ENCODE data around the gene TLE4. TPM values are rescaled to one million over a fixed set of nuclear protein-coding genes. Genes with fewer than 3 reads are reported as not detected.

The TLE4 gene
- total and polyA plus RNA-seq, 2 of the 4 experiments (the other 2 are of a cell fraction), result 68.0 to 78.1 TPM

DNA sequence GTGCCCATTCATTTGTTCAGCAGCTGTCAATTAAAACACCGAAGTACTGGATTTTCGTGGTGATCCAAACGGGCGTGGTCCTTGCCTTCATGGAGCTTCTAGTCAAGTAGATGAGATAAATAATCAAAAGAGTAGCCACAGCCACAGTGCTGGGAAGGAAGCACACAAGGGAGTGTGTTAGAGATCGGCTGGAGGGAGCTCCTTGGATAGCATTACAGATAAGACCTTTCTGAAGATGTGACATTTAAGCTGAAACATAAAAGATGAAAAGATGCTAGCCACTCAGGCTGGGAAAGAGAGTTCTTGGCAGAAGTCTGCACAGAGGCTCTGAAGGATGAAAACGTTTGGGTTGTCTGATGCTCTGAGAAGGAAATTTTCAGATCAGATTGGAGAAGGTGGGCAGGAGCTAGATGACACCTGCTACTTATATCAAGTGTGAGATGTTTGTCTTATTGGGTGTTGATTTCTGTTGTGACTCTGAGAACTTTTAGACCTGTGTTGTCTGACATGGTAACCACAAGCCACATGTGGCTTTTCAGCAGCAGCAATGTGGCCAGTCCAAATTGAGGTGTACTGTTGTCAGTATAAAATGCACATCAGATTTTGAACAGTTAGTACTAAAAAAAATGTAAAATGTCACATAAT, 123.9 kb downstream of the TLE4 start:
- H2BK20ac ChIP-seq (ENCODE audit: low read depth, low read length), result no peak overlapping the region
- peaks cover 6% of the 10 kb centered on the region for H3K4me1 ChIP-seq (ENCODE audit: control insufficient read depth, insufficient read depth, low read length)
- peaks cover 15% of the 10 kb centered on the region; the same call in 1 of the 2 replicates for H4K20me1 ChIP-seq (ENCODE audit: insufficient read depth, low read length)
- dilution Hi-C loops (cut with HindIII; ENCODE audit: low sequenced_read_pairs, unreplicated experiment), result no loop called here
- peaks cover 15% of the 10 kb centered on the region for H3K9me1 ChIP-seq (ENCODE audit: insufficient read depth, low read length)
- in situ Hi-C loops (cut with MboI; ENCODE audit: low sequenced_read_pairs), result no loop called here
- no TSS peak for BruUV-seq (replicated peaks)
- 84% methylated on average over 4 of the region's 6 CpGs; no CpG with 5 or more reads in 1 of the 2 experiments for WGBS, 2 experiments (ENCODE audit: extremely low coverage in 2 of 2, insufficient read length in 1 of 2)
- no peak overlapping the region for H2AK9ac ChIP-seq (replicated peaks; ENCODE audit: low read depth, low read length, poor library complexity)
- no peak overlapping the region for H2AK5ac ChIP-seq (ENCODE audit: low read depth, low read length)
- no peak overlapping the region for H4K5ac ChIP-seq (ENCODE audit: low read depth, low read length)
- no peaks in the 10 kb centered on the region for H3K27me3 ChIP-seq (ENCODE audit: control insufficient read depth, insufficient read depth, low read length)
- TF ChIP-seq RFX5 (IDR thresholded peaks at IDR 0.05; ENCODE audit: low read depth, low read length), result no peak
- no peak for TF ChIP-seq MAFK (IDR thresholded peaks at IDR 0.05; ENCODE audit: low read depth, low read length)
- no peak for TF ChIP-seq NFE2L2 (IDR thresholded peaks at IDR 0.05; ENCODE audit: low read depth, low read length)
- TF ChIP-seq, protein P1, sequence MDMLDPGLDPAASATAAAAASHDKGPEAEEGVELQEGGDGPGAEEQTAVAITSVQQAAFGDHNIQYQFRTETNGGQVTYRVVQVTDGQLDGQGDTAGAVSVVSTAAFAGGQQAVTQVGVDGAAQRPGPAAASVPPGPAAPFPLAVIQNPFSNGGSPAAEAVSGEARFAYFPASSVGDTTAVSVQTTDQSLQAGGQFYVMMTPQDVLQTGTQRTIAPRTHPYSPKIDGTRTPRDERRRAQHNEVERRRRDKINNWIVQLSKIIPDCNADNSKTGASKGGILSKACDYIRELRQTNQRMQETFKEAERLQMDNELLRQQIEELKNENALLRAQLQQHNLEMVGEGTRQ (IDR thresholded peaks at IDR 0.05; ENCODE audit: low read depth, low read length), result no peak
- TF ChIP-seq, protein P2, sequence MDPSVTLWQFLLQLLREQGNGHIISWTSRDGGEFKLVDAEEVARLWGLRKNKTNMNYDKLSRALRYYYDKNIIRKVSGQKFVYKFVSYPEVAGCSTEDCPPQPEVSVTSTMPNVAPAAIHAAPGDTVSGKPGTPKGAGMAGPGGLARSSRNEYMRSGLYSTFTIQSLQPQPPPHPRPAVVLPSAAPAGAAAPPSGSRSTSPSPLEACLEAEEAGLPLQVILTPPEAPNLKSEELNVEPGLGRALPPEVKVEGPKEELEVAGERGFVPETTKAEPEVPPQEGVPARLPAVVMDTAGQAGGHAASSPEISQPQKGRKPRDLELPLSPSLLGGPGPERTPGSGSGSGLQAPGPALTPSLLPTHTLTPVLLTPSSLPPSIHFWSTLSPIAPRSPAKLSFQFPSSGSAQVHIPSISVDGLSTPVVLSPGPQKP (IDR thresholded peaks at IDR 0.05; ENCODE audit: borderline replicate concordance, low read depth, low read length), result no peak
- no peak for TF ChIP-seq BHLHE40 (IDR thresholded peaks at IDR 0.05; ENCODE audit: low read depth, low read length)
- no peak for TF ChIP-seq POLR2A (IDR thresholded peaks at IDR 0.05; ENCODE audit: low read depth, low read length)
- TF ChIP-seq CEBPB (IDR thresholded peaks at IDR 0.05; ENCODE audit: low read depth, low read length), result no peak
- TF ChIP-seq RAD21 (IDR thresholded peaks at IDR 0.05; ENCODE audit: low read length), result no peak
- TF ChIP-seq, protein P3, sequence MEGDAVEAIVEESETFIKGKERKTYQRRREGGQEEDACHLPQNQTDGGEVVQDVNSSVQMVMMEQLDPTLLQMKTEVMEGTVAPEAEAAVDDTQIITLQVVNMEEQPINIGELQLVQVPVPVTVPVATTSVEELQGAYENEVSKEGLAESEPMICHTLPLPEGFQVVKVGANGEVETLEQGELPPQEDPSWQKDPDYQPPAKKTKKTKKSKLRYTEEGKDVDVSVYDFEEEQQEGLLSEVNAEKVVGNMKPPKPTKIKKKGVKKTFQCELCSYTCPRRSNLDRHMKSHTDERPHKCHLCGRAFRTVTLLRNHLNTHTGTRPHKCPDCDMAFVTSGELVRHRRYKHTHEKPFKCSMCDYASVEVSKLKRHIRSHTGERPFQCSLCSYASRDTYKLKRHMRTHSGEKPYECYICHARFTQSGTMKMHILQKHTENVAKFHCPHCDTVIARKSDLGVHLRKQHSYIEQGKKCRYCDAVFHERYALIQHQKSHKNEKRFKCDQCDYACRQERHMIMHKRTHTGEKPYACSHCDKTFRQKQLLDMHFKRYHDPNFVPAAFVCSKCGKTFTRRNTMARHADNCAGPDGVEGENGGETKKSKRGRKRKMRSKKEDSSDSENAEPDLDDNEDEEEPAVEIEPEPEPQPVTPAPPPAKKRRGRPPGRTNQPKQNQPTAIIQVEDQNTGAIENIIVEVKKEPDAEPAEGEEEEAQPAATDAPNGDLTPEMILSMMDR (conservative IDR thresholded peaks at IDR 0.05; ENCODE audit: low read depth, low read length), result no peak
- no peak for TF ChIP-seq RCOR1 (IDR thresholded peaks at IDR 0.05; ENCODE audit: insufficient replicate concordance, low read length)
- no peak for TF ChIP-seq CHD1 (IDR thresholded peaks at IDR 0.05; ENCODE audit: low read depth, low read length)
- TF ChIP-seq MAZ (IDR thresholded peaks at IDR 0.05; ENCODE audit: borderline replicate concordance, low read depth, low read length), result no peak
- H3K14ac ChIP-seq (replicated peaks; ENCODE audit: low read depth, low read length), result no peak overlapping the region
- H3K4me3 ChIP-seq (ENCODE audit: insufficient read depth, low read depth, low read length), result no peak overlapping the region
- H3K4ac ChIP-seq (ENCODE audit: low read depth, low read length), result no peak overlapping the region
- H3K18ac ChIP-seq (ENCODE audit: low read depth, low read length), result no peak overlapping the region
- no peak overlapping the region for H2AFZ ChIP-seq (replicated peaks; ENCODE audit: low read length, poor library complexity)
- H3K4me2 ChIP-seq (ENCODE audit: low read depth, low read length), result no peak overlapping the region
- no peak overlapping the region for H3K56ac ChIP-seq (ENCODE audit: extremely low read depth, insufficient read depth, low read length)
- intact Hi-C loops (cut with micrococcal nuclease), result loop anchor here (2.0 to 10.0 kb wide), 2 partner anchors 121 to 561 kb away; no protein-coding TSS in a partner anchor
- no peak for DNase-seq
- H3K9ac ChIP-seq (ENCODE audit: low read depth, low read length), result no peak overlapping the region
- peaks cover 35 to 47% of the 10 kb centered on the region in 2 experiments for H3K79me1 ChIP-seq (ENCODE audit: low read depth in 1 of 2, low read length in 2 of 2)
- no peak overlapping the region for H3K27ac ChIP-seq (ENCODE audit: insufficient read depth, low read length)
- H2BK120ac ChIP-seq (ENCODE audit: low read depth, low read length), result 0 out of 2 replicates have a peak overlapping the region, but pooled peaks have one; percentile 5
- H3K23ac ChIP-seq (ENCODE audit: low read depth, low read length), result no peak overlapping the region
- H3K9me3 ChIP-seq (ENCODE audit: control insufficient read depth, insufficient read depth, low read length), result no peaks in the 10 kb centered on the region
- ChIA-PET CTCF (interaction anchor here (1.0 kb wide), 1 partner anchor 8 kb away, joined by 5 read pairs; no protein-coding TSS in a partner anchor), POLR2A (ENCODE audit: unreplicated experiment) (no interaction called here)
- H3K36me3 ChIP-seq (ENCODE audit: control insufficient read depth, insufficient read depth, low read length), result peaks cover 2% of the 10 kb centered on the region; the same call in 1 of the 2 replicates
- ATAC-seq (ENCODE audit: low read depth), result no peak
- H4K8ac ChIP-seq (ENCODE audit: low read depth in 2 of 2, low read length in 2 of 2), result no peak overlapping the region
- no peak overlapping the region for H2BK15ac ChIP-seq (ENCODE audit: low read depth, low read length)
- H2BK5ac ChIP-seq (ENCODE audit: low read depth, low read length, poor library complexity, severe bottlenecking), result no peak overlapping the region
- H4K91ac ChIP-seq (ENCODE audit: insufficient read depth, low read depth, low read length), result no peak overlapping the region

Data from IMR-90 (cell line).